HepG2 (cell line): Measurements from ENCODE around the gene UBE3B. TPM values are rescaled to one million over a fixed set of nuclear protein-coding genes. Genes with fewer than 3 reads are reported as not detected.
A peak's percentile ranks its signal among the peaks of the same experiment; 100 is the strongest.

ENCODE experiments used
- ARNT ChIP-seq: fragments of 450-650 bp; IDR thresholded peaks from 2 replicates; pipeline ENCODE4 v1.6.1; 2017
- CBX5 ChIP-seq: sonication (generic); formaldehyde crosslinking; IDR thresholded peaks from 2 replicates; pipeline ENCODE4 v1.4.0; 2020; ENCODE audit warnings: missing genetic modification reagents, borderline replicate concordance
- CCDC6 ChIP-seq: sonication (generic); formaldehyde crosslinking; IDR thresholded peaks from 2 replicates; pipeline ENCODE4 v1.8.1; 2022; ENCODE audit warnings: mild to moderate bottlenecking, missing genetic modification reagents, moderate library complexity
- ELK4 ChIP-seq: sonication (generic); formaldehyde crosslinking; IDR thresholded peaks from 2 replicates; pipeline ENCODE4 v1.9.0; 2021; ENCODE audit warnings: missing genetic modification reagents, borderline replicate concordance
- EZH2 ChIP-seq: conservative IDR thresholded peaks from 2 replicates; pipeline ENCODE4 v1.6.1; 2012; ENCODE audit warnings: mild to moderate bottlenecking, low read depth, low read length, moderate library complexity
- FOXK1 ChIP-seq: sonication (generic); formaldehyde crosslinking; IDR thresholded peaks from 2 replicates; pipeline ENCODE4 v1.4.0; 2020; ENCODE audit warnings: low read depth, missing genetic modification reagents, borderline replicate concordance
- GZF1 ChIP-seq: sonication (generic); formaldehyde crosslinking; IDR thresholded peaks from 2 replicates; pipeline ENCODE4 v1.5.1; 2020; ENCODE audit warnings: mild to moderate bottlenecking, missing genetic modification reagents
- HMGA1 ChIP-seq: sonication (generic); formaldehyde crosslinking; conservative IDR thresholded peaks from 2 replicates; pipeline ENCODE4 v1.4.0; 2020; ENCODE audit warnings: missing genetic modification reagents
- NFRKB ChIP-seq: fragments of 450-650 bp; IDR thresholded peaks from 2 replicates; pipeline ENCODE4 v1.6.1; 2017
- NR1H2 ChIP-seq: sonication (generic); formaldehyde crosslinking; IDR thresholded peaks from 2 replicates; pipeline ENCODE4 v1.8.1; 2022; ENCODE audit warnings: low read depth, missing genetic modification reagents, borderline replicate concordance
- PAWR ChIP-seq: sonication (generic); formaldehyde crosslinking; IDR thresholded peaks from 2 replicates; pipeline ENCODE4 v1.4.0; 2020; ENCODE audit warnings: missing genetic modification reagents, mild to moderate bottlenecking, borderline replicate concordance
- PBX3 ChIP-seq: sonication (generic); formaldehyde crosslinking; IDR thresholded peaks from 2 replicates; pipeline ENCODE4 v1.8.1; 2023; ENCODE audit warnings: missing genetic modification reagents, inconsistent platforms, borderline replicate concordance
- RBM22 ChIP-seq: fragments of 200-400 bp; formaldehyde crosslinking; optimal IDR thresholded peaks from 2 replicates; pipeline ENCODE3; 2017; ENCODE audit warnings: mild to moderate bottlenecking, low read length, moderate library complexity
- RELA ChIP-seq: sonication (generic); formaldehyde crosslinking; IDR thresholded peaks from 2 replicates; pipeline ENCODE4 v1.4.0; 2020; ENCODE audit warnings: missing genetic modification reagents
- RNF219 ChIP-seq: sonication (generic); formaldehyde crosslinking; IDR thresholded peaks from 2 replicates; pipeline ENCODE4 v1.5.0; 2020; ENCODE audit warnings: mild to moderate bottlenecking, missing genetic modification reagents
- RXRB ChIP-seq: IDR thresholded peaks from 2 replicates; pipeline ENCODE4 v1.6.1; 2016; ENCODE audit warnings: borderline replicate concordance, missing genetic modification reagents, missing compliant biosample characterization
- SCMH1 ChIP-seq: sonication (generic); formaldehyde crosslinking; IDR thresholded peaks from 2 replicates; pipeline ENCODE4 v1.9.0; 2021; ENCODE audit warnings: missing genetic modification reagents, mild to moderate bottlenecking, borderline replicate concordance
- SOX6 ChIP-seq, 2 experiments: fragments of 450-650 bp in 1 of 2; sonication (generic) in 1 of 2; formaldehyde crosslinking in 1 of 2; IDR thresholded peaks; 2 replicates each; pipeline versions ENCODE4 v1.4.0 to v1.6.1; 2017 to 2020; ENCODE audit warnings: antibody characterized with exemption in 1 of 2, mild to moderate bottlenecking in 1 of 2, missing genetic modification reagents in 1 of 2
- ZBTB3 ChIP-seq: sonication (generic); formaldehyde crosslinking; IDR thresholded peaks from 2 replicates; pipeline ENCODE4 v1.4.0; 2020; ENCODE audit warnings: low read depth, mild to moderate bottlenecking, moderate library complexity, missing genetic modification reagents, borderline replicate concordance
- ZMYM4 ChIP-seq: sonication (generic); formaldehyde crosslinking; IDR thresholded peaks from 2 replicates; pipeline ENCODE4 v1.8.1; 2023; ENCODE audit warnings: mild to moderate bottlenecking, missing genetic modification reagents
- ZNF34 ChIP-seq: sonication (generic); formaldehyde crosslinking; IDR thresholded peaks from 2 replicates; pipeline ENCODE4 v1.4.0; 2020; ENCODE audit warnings: mild to moderate bottlenecking, missing genetic modification reagents, borderline replicate concordance
- ZNF441 ChIP-seq: sonication (generic); formaldehyde crosslinking; IDR thresholded peaks from 2 replicates; pipeline ENCODE4 v1.7.0; 2021; ENCODE audit warnings: missing genetic modification reagents, borderline replicate concordance
- ZNF446 ChIP-seq: sonication (generic); formaldehyde crosslinking; IDR thresholded peaks from 2 replicates; pipeline ENCODE4 v1.5.0; 2020; ENCODE audit warnings: mild to moderate bottlenecking, missing genetic modification reagents
- ZNF546 ChIP-seq: sonication (generic); formaldehyde crosslinking; conservative IDR thresholded peaks from 2 replicates; pipeline ENCODE4 v1.8.1; 2023; ENCODE audit warnings: mild to moderate bottlenecking, missing genetic modification reagents
- ZNF788 ChIP-seq: sonication (generic); formaldehyde crosslinking; IDR thresholded peaks from 2 replicates; pipeline ENCODE4 v1.5.0; 2020; ENCODE audit warnings: mild to moderate bottlenecking, missing genetic modification reagents, borderline replicate concordance
- ZSCAN5A ChIP-seq: sonication (generic); formaldehyde crosslinking; IDR thresholded peaks from 2 replicates; pipeline ENCODE4 v1.8.0; 2022; ENCODE audit warnings: mild to moderate bottlenecking, missing genetic modification reagents, borderline replicate concordance
- polyA plus RNA-seq, 8 experiments: library from polyadenylated mRNA; depleted of rRNA in 3 of 8; stranded (reverse) in 7 of 8; unstranded in 1 of 8; fragments of >200 nt; fragmentation: Illumina TruSeq in 4 of 8; extraction: Trizol in 4 of 8; gene quantifications; 2 replicates each; pipeline versions ENCODE4 v1.2.1 to v1.2.3, GENCODE V29; 2011 to 2016; ENCODE audit warnings: low read depth in 4 of 8, missing spikeins in 1 of 8, mixed read lengths in 1 of 8; ENCODE audit not compliant: insufficient read depth in 1 of 8
- total RNA-seq, 5 experiments: library from RNA; depleted of rRNA; stranded (reverse); fragments of >200 nt; fragmentation: Illumina TruSeq; extraction: Trizol; gene quantifications; 2 replicates each; pipeline ENCODE4 v1.2.3, GENCODE V29; 2016; ENCODE audit warnings: low read depth in 1 of 5

Gene UBE3B
- total and polyA plus RNA-seq, 2 of the 13 experiments (the other 11 are each of a cell fraction or from before 2014, with no cell fraction given), result 22.7 to 25.3 TPM

- TF ChIP-seq PAWR (CRISPR knock-in tag) (no peak), ZNF34 (CRISPR knock-in tag) (no peak), PBX3 (CRISPR knock-in tag) (no peak), NR1H2 (CRISPR knock-in tag) (no peak), GZF1 (no peak), CCDC6 (CRISPR knock-in tag) (no peak), ZNF546 (no peak), SCMH1 (CRISPR knock-in tag) (no peak), EZH2 (no peak), ZNF446 (CRISPR knock-in tag) (no peak), ZMYM4 (CRISPR knock-in tag) (peak; percentile 45; the same call in 1 of the 2 replicates), NFRKB (no peak), ZBTB3 (CRISPR knock-in tag) (no peak), RXRB (CRISPR knock-in tag) (peak; percentile 63; the same call in 1 of the 2 replicates), CBX5 (CRISPR knock-in tag) (no peak), RELA (no peak), ZNF788 (CRISPR knock-in tag) (no peak), ARNT (no peak), SOX6 (IDR thresholded peaks at IDR 0.05) (no peak), SOX6 (CRISPR knock-in tag; IDR thresholded peaks at IDR 0.05) (peak; percentile 62), ZSCAN5A (CRISPR knock-in tag) (no peak), RBM22 (no peak), RNF219 (CRISPR knock-in tag) (no peak), ELK4 (CRISPR knock-in tag) (no peak), FOXK1 (CRISPR knock-in tag) (no peak), HMGA1 (CRISPR knock-in tag) (no peak), ZNF441 (CRISPR knock-in tag) (0 out of 2 replicates have a peak, but pooled peaks have one; percentile 49)
Observed at GRCh38 chr12:109494348-109494881, 17.0 kb downstream of the UBE3B start (continued).
